Vagina (tissue), 2 donors: ENCODE data around the gene ZFYVE16.

Experiments used
- CTCF ChIP-seq, 3 experiments: fragments of 450-650 bp in 2 of 3; fragments of 200-600 bp in 1 of 3; sonication (generic) in 1 of 3; IDR thresholded peaks; one replicate each; pipeline ENCODE4 v1.5.1; 2017 to 2019; ENCODE audit warnings: antibody characterized with exemption in 3 of 3, mild to moderate bottlenecking in 2 of 3, moderate library complexity in 2 of 3
- POLR2A ChIP-seq, 2 donors: fragments of 450-650 bp; IDR thresholded peaks; one replicate each; pipeline ENCODE4 v1.6.1; 2017; ENCODE audit warnings: antibody characterized with exemption in 2 of 2, mild to moderate bottlenecking in 2 of 2, moderate library complexity in 2 of 2
- POLR2AphosphoS5 ChIP-seq, 2 donors: sonication (generic); formaldehyde crosslinking; IDR thresholded peaks; one replicate each; pipeline ENCODE4 v1.9.0; 2017; ENCODE audit warnings: antibody characterized with exemption in 2 of 2, mild to moderate bottlenecking in 2 of 2, low read depth in 1 of 2; ENCODE audit not compliant: insufficient read depth in 1 of 2

DNA sequence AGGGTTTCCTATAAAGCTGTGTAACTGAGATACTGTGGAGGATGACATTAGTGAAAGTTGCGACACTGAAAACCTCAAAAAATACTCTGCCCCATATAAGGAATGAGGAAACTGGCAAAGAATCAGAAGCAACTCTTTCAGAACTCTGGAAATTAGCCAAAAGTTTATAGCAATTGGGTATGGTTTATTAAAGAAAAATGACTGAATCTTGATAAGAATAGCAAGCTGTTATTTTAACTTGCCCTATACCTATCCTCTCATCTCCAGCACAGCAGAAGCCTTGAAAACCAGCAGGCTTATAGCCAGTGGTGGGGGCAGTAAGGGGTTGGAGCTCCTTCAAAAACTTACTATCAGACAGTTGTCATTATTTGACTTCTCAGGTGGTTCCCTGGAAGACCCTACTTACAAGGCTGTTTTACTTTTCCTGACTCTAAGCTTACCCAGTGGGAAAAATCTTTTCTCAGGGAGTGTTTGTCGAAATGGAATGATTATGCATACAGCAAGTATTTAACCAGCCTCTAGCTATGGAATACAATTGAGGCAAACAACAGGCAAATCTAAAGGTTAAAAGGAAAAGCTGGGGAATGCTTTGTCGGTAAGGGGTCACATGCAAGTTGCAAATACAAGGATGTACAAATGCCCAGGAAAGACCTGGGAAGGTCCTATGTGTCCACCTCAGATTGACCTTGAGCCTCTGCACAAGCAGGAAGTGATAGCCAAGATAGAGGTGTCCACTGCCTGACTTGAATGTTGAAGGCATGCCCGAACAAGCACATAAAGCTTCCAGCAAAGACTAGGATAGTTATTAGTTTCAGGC, 59.0 kb downstream of the ZFYVE16 start:
- no peak for TF ChIP-seq POLR2A (IDR thresholded peaks at IDR 0.05)
- no peak for TF ChIP-seq CTCF (IDR thresholded peaks at IDR 0.05)
- TF ChIP-seq POLR2AphosphoS5 (IDR thresholded peaks at IDR 0.05; ENCODE audit: insufficient read depth in 1 of 2, low read depth in 1 of 2), result no peak
